Neural progenitor cell (in vitro differentiated cells): ENCODE data around the gene ITGAX.

Source experiments
- CTCF ChIP-seq: fragments of 200-600 bp; sonication (generic); IDR thresholded peaks from 2 replicates; pipeline ENCODE4 v1.5.1; 2017; ENCODE audit warnings: antibody characterized with exemption, mild to moderate bottlenecking
- EZH2 ChIP-seq: fragments of 200-600 bp; sonication (generic); IDR thresholded peaks from 2 replicates; pipeline ENCODE4 v1.6.1; 2017; ENCODE audit warnings: antibody characterized with exemption, mild to moderate bottlenecking, moderate library complexity

- no peak for TF ChIP-seq EZH2
- TF ChIP-seq CTCF = no peak
Observed at GRCh38 chr16:31322500-31322899, 32.5 kb upstream of the ITGAX start.
